K562 (cell line): ENCODE measurements around the gene XRCC2.
"Not testable (repeated sequence)": the region's sequence is repeated elsewhere in the genome, so short reads cannot be mapped to it uniquely, and the experiment has no call there.

Experiments used
- BRF1 ChIP-seq: IDR thresholded peaks from 3 replicates; pipeline ENCODE4 v1.6.1; 2011; ENCODE audit warnings: borderline replicate concordance, mild to moderate bottlenecking; ENCODE audit not compliant: insufficient read length; ENCODE audit errors: extremely low read depth
- HINFP ChIP-seq: fragments of 450-650 bp; conservative IDR thresholded peaks from 2 replicates; pipeline ENCODE4 v1.6.1; 2016; ENCODE audit warnings: missing genetic modification characterization, low read depth, mild to moderate bottlenecking, control low read depth, missing compliant biosample characterization
- MAFF ChIP-seq: IDR thresholded peaks from 2 replicates; pipeline ENCODE4 v1.6.1; 2012; ENCODE audit warnings: low read length, improper control_type of control experiment
- PHTF2 ChIP-seq: fragments of 250-450 bp; sonication (Bioruptor Pico); IDR thresholded peaks from 2 replicates; pipeline ENCODE4 v1.5.0; 2021; ENCODE audit warnings: mild to moderate bottlenecking
- PKNOX1 ChIP-seq: fragments of 450-650 bp; IDR thresholded peaks from 2 replicates; pipeline ENCODE4 v1.6.1; 2016
- REST ChIP-seq, 2 experiments: fragments of 450-650 bp; formaldehyde crosslinking in 1 of 2; IDR thresholded peaks; 2 replicates each; pipeline versions ENCODE4 v1.4.0 to v1.6.1; 2014 to 2020; ENCODE audit warnings: mild to moderate bottlenecking in 2 of 2, borderline replicate concordance in 1 of 2, low read depth in 1 of 2
- SIX5 ChIP-seq, 2 experiments: IDR thresholded peaks; 2 replicates each; pipeline ENCODE4 v1.6.1; 2011; ENCODE audit warnings: low read length in 2 of 2, borderline replicate concordance in 1 of 2, low read depth in 1 of 2, mild to moderate bottlenecking in 1 of 2, moderate library complexity in 1 of 2; ENCODE audit not compliant: insufficient read depth in 1 of 2
- ZNF253 ChIP-seq: fragments of 250-450 bp; sonication (Bioruptor Pico); conservative IDR thresholded peaks from 2 replicates; pipeline ENCODE4 v1.6.1; 2021; ENCODE audit warnings: mild to moderate bottlenecking

- not testable (repeated sequence) for TF ChIP-seq PHTF2 (CRISPR knock-in tag); REST (IDR thresholded peaks at IDR 0.05; ENCODE audit: borderline replicate concordance); REST (CRISPR knock-in tag; IDR thresholded peaks at IDR 0.05; ENCODE audit: low read depth); HINFP (tag); PKNOX1; SIX5 (IDR thresholded peaks at IDR 0.05; ENCODE audit: borderline replicate concordance in 1 of 2, insufficient read depth in 1 of 2, low read depth in 1 of 2, low read length in 2 of 2); BRF1; MAFF; ZNF253 (CRISPR knock-in tag)
Observed at GRCh38 chr7:152692196-152692595, 16.3 kb upstream of the XRCC2 start.
